Measurements from ENCODE around the gene NUFIP2.

DNA sequence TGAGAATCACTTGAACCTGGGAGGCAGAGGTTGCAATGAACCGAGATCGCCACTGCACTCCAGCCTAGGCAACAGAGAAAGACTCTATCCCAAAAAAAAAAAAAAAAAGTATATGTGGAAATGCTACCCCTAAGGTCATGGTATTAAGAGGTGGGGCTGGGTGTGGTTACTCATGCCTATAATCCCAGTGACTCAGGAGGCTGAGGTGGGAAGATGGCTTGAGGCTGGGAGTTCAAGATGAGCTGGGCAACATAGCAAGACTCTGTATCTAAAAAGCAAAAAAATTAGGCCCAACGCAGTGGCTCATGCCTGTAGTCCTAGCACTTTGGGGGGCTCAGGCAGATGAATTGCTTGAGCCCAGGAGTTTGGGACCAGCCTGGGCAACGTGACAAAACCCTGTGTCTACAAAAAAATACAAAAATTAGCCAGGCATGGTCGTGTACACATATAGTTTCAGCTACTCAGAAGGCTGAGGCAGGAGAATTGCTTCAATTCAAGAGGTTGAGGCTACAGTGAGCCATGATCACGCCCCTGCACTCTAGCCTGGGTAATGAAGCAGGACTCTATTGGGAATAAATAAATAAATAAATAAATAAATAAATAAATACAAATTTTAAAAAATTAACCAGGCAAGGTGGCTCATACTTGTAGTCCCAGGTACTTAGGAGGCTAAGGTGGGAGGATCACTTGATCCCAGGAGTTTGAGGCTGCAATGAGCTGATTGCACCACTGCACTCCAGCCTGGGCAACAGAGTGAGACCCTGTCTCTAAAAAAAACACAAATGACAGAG lies 32.3 kb upstream of the NUFIP2 start:
- TF ChIP-seq, protein P1, sequence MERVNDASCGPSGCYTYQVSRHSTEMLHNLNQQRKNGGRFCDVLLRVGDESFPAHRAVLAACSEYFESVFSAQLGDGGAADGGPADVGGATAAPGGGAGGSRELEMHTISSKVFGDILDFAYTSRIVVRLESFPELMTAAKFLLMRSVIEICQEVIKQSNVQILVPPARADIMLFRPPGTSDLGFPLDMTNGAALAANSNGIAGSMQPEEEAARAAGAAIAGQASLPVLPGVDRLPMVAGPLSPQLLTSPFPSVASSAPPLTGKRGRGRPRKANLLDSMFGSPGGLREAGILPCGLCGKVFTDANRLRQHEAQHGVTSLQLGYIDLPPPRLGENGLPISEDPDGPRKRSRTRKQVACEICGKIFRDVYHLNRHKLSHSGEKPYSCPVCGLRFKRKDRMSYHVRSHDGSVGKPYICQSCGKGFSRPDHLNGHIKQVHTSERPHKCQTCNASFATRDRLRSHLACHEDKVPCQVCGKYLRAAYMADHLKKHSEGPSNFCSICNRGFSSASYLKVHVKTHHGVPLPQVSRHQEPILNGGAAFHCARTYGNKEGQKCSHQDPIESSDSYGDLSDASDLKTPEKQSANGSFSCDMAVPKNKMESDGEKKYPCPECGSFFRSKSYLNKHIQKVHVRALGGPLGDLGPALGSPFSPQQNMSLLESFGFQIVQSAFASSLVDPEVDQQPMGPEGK (CRISPR knock-in tag; IDR thresholded peaks at IDR 0.05; ENCODE audit: borderline replicate concordance) = no peak
- TF ChIP-seq BACH2 (CRISPR knock-in tag; IDR thresholded peaks at IDR 0.05; ENCODE audit: borderline replicate concordance) = no peak
- no peak for TF ChIP-seq TCF4 (CRISPR knock-in tag; IDR thresholded peaks at IDR 0.05; ENCODE audit: borderline replicate concordance)
- TF ChIP-seq ARNTL (CRISPR knock-in tag; IDR thresholded peaks at IDR 0.05; ENCODE audit: borderline replicate concordance, low read depth) = no peak
- no peak for TF ChIP-seq ZFP30 (CRISPR knock-in tag; IDR thresholded peaks at IDR 0.05)
- no peak for TF ChIP-seq PPARA (CRISPR knock-in tag; IDR thresholded peaks at IDR 0.05; ENCODE audit: borderline replicate concordance)
- no peak for TF ChIP-seq GLIS3 (CRISPR knock-in tag; IDR thresholded peaks at IDR 0.05)
- TF ChIP-seq ZC3H10 (CRISPR knock-in tag; IDR thresholded peaks at IDR 0.05) = no peak
- TF ChIP-seq ISL1 (CRISPR knock-in tag; IDR thresholded peaks at IDR 0.05) = no peak

Measured in SK-N-SH treated with all-trans-retinoic acid at 6 μM for 48 hours (cell line).